SK-N-SH (cell line): ENCODE results near the gene SORBS1.

Experiments used
- FOXJ3 ChIP-seq: sonication (generic); formaldehyde crosslinking; IDR thresholded peaks from 2 replicates; pipeline ENCODE4 v1.5.1; 2020; ENCODE audit warnings: mild to moderate bottlenecking, missing genetic modification reagents
- POLR2AphosphoS5 ChIP-seq: IDR thresholded peaks from 2 replicates; pipeline ENCODE4 v1.6.1; 2012; ENCODE audit warnings: low read depth, low read length
- YY1 ChIP-seq: IDR thresholded peaks from 2 replicates; pipeline ENCODE4 v1.4.0; 2012; ENCODE audit warnings: low read depth, mild to moderate bottlenecking
- TF ChIP-seq, protein P1 (sequence below): fragments of 200-600 bp; sonication (generic); IDR thresholded peaks from 2 replicates; pipeline ENCODE4 v1.6.1; 2017; ENCODE audit warnings: antibody characterized with exemption, mild to moderate bottlenecking, moderate library complexity

DNA sequence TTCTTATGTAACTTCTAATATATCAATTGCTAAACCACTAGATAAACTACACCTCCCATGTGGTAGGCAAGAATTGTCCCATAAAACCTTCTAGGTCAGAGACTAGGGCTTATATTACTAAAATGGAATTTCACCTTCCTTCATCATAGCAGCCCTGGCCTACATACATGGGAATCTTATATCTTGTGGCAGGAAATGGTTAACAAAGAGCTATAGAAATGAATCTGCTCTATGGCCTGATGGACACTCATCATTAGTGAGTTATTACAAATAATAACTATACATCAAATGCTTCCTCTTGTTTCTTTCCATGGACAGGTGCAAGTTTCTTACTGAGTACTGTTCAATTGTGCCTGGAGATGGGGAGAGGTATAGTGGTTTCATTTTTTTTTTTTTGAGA is 208.0 kb downstream of the SORBS1 start:
- TF ChIP-seq, protein P1, sequence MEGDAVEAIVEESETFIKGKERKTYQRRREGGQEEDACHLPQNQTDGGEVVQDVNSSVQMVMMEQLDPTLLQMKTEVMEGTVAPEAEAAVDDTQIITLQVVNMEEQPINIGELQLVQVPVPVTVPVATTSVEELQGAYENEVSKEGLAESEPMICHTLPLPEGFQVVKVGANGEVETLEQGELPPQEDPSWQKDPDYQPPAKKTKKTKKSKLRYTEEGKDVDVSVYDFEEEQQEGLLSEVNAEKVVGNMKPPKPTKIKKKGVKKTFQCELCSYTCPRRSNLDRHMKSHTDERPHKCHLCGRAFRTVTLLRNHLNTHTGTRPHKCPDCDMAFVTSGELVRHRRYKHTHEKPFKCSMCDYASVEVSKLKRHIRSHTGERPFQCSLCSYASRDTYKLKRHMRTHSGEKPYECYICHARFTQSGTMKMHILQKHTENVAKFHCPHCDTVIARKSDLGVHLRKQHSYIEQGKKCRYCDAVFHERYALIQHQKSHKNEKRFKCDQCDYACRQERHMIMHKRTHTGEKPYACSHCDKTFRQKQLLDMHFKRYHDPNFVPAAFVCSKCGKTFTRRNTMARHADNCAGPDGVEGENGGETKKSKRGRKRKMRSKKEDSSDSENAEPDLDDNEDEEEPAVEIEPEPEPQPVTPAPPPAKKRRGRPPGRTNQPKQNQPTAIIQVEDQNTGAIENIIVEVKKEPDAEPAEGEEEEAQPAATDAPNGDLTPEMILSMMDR, result no peak
- TF ChIP-seq YY1, result no peak
- TF ChIP-seq POLR2AphosphoS5, result no peak
- TF ChIP-seq FOXJ3 (CRISPR knock-in tag), result no peak
